Measurements from ENCODE around the gene CRLF1. TPM values are rescaled to one million over a fixed set of nuclear protein-coding genes. Genes with fewer than 3 reads are reported as not detected.
"Not testable (repeated sequence)": the region's sequence is repeated elsewhere in the genome, so short reads cannot be mapped to it uniquely, and the experiment has no call there.

Gene CRLF1
- total RNA-seq, 2 experiments from 2014 or later = 1.3 TPM; not detected in 1

DNA sequence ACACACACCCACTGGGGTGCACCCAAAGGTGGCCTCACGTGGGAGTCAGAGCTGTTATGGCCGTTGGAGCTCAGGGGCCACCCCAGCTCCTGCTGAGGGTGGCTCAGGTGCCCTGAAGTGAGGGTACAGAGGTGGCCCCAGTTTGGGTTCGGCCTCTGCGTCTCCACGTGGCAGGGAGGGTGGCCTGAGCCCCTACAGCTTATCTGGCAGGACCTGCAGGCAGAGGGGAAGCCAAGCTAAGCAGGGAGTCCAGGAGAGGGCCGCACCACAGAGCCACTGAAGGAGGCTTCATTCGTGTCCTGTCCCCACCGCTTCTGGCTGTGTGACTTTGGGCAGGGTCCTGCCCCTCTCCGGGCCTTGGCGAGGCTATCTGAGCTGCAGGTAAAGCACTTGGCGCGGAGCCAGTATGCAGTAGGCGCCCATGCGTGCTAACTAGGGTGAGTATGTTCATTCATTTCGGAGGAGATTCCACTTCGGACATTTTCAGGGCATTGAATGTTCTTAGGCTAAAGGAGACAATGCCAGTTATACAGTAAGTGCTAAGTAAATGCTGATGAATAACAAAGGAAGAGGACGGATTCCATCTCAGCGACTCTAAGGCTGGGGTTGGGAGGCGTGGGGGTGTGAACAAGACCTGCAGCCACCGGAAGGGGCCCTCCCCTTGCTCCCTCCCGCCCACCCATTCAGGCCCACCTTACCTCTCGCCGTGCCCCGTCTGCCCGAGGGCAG, 13.1 kb downstream of the CRLF1 start:
- Histone ChIP-seq H3K36me3 (ENCODE audit: insufficient read depth, low read length) (peaks cover 17% of the 10 kb centered on the region; the same call in 1 of the 2 replicates), H3K27ac (ENCODE audit: low read depth, low read length, poor library complexity, severe bottlenecking) (peak overlapping the region; percentile 31), H3K79me2 (ENCODE audit: insufficient read depth, low read depth, low read length) (peaks cover 10% of the 10 kb centered on the region), H3K4me1 (ENCODE audit: insufficient read depth, low read length, poor library complexity, severe bottlenecking) (peaks cover 32% of the 10 kb centered on the region), H3K9me3 (ENCODE audit: low read length) (no peaks in the 10 kb centered on the region), H3K4me2 (ENCODE audit: low read length) (peak overlapping the region; percentile 80), H3K9me2 (ENCODE audit: insufficient read depth, low read length) (no peaks in the 10 kb centered on the region), H2AFZ (ENCODE audit: low read length) (no peak overlapping the region), H3K4me3 (ENCODE audit: low read depth, low read length, poor library complexity, severe bottlenecking) (peak overlapping the region; percentile 62), H4K20me1 (ENCODE audit: insufficient read depth, low read length) (no peaks in the 10 kb centered on the region)
- BruUV-seq (replicated peaks) = no TSS peak
- ChIA-PET POLR2A (interaction anchor here (0.6 to 1.1 kb wide), 3 partner anchors 48 to 561 kb away, joined by 3 to 5 read pairs (median 3); no protein-coding TSS in a partner anchor), CTCF (ENCODE audit: unreplicated experiment) (interaction anchor here (0.5 to 1.4 kb wide), 5 partner anchors 29 to 593 kb away, joined by 3 to 10 read pairs (median 5); no protein-coding TSS in a partner anchor)
- TF ChIP-seq, protein P1, sequence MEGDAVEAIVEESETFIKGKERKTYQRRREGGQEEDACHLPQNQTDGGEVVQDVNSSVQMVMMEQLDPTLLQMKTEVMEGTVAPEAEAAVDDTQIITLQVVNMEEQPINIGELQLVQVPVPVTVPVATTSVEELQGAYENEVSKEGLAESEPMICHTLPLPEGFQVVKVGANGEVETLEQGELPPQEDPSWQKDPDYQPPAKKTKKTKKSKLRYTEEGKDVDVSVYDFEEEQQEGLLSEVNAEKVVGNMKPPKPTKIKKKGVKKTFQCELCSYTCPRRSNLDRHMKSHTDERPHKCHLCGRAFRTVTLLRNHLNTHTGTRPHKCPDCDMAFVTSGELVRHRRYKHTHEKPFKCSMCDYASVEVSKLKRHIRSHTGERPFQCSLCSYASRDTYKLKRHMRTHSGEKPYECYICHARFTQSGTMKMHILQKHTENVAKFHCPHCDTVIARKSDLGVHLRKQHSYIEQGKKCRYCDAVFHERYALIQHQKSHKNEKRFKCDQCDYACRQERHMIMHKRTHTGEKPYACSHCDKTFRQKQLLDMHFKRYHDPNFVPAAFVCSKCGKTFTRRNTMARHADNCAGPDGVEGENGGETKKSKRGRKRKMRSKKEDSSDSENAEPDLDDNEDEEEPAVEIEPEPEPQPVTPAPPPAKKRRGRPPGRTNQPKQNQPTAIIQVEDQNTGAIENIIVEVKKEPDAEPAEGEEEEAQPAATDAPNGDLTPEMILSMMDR (conservative IDR thresholded peaks at IDR 0.05; ENCODE audit: low read length) = no peak
- no peak for TF ChIP-seq EZH2phosphoT487 (IDR thresholded peaks at IDR 0.05; ENCODE audit: borderline replicate concordance, low read depth, low read length)
- peak; percentile 39 for DNase-seq (ENCODE audit: low spot score)
- intact Hi-C loops (cut with micrococcal nuclease; ENCODE audit: unreplicated experiment) = loop anchor here (1.0 to 2.0 kb wide), 2 partner anchors 79 to 254 kb away; no protein-coding TSS in a partner anchor

DNA sequence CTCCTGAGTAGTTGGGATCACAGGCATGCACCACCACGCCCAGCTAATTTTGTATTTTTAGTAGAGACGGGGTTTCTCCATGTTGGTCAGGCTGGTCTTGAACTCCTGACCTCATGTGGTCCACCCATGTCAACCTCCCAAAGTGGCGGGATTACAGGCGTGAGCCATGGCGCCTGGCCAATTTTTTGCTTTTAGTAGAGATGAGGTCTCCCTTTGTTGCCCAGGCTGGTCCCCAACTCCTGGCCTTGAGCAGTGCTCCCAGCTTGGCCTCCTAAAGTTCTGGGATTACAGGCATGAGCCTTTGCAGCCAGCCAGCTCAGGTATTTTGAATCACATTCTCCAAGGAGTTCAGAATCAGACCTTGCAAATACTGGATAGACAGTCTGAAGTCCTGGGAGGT, 13.9 kb downstream of the CRLF1 start:
- BruUV-seq (replicated peaks); H3K9me2 ChIP-seq (ENCODE audit: insufficient read depth, low read length); DNase-seq (ENCODE audit: low spot score); H4K20me1 ChIP-seq (ENCODE audit: insufficient read depth, low read length); H3K79me2 ChIP-seq (ENCODE audit: insufficient read depth, low read depth, low read length); intact Hi-C loops (cut with micrococcal nuclease; ENCODE audit: unreplicated experiment); H3K9me3 ChIP-seq (ENCODE audit: low read length); H2AFZ ChIP-seq (ENCODE audit: low read length); H3K27ac ChIP-seq (ENCODE audit: low read depth, low read length, poor library complexity, severe bottlenecking): not testable (repeated sequence)
- ChIA-PET POLR2A (interaction anchor here (1.1 kb wide), 1 partner anchor 48 kb away, joined by 3 read pairs; no protein-coding TSS in a partner anchor), CTCF (ENCODE audit: unreplicated experiment) (interaction anchor here (0.6 to 1.4 kb wide), 2 partner anchors 36 to 83 kb away, joined by 3 to 5 read pairs; no protein-coding TSS in a partner anchor)
- H3K4me2 ChIP-seq (ENCODE audit: low read length) = peak overlapping the region; percentile 80
- peaks cover 17% of the 10 kb centered on the region; the same call in 1 of the 2 replicates for H3K36me3 ChIP-seq (ENCODE audit: insufficient read depth, low read length)
- peak overlapping the region; percentile 62 for H3K4me3 ChIP-seq (ENCODE audit: low read depth, low read length, poor library complexity, severe bottlenecking)
- H3K4me1 ChIP-seq (ENCODE audit: insufficient read depth, low read length, poor library complexity, severe bottlenecking) = peaks cover 38% of the 10 kb centered on the region

DNA sequence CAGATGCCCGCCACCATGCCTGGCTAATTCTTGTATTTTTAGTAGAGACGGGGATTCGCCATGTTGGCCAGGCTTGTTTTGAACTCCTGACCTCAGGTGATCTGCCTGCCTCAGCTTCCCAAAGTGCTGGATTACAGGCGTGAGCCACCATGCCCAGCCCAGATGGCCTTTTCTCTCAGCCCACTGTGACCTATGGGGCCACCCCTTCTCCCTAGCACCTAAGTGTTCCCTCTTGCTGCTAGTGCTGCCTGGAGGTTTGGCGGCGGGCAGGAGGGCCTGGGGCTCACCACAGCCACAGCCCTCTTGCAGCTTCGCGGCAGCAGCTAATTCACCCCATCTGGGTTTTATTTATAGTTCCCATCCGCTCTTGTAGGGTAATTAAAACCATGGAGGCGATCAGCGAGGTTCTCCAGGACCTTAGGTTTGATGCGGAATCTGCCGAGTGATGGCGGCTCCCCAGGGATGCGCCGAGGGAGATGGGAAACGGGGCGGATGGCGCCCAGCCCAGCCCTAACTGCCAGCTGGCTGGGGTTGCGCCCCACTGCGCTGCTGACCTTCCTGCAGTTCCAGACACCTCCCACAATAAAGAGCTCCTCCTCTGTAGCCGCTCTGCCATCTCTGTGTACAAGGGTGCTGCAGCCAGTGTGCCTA, 14.7 kb downstream of the CRLF1 start:
- Histone ChIP-seq H4K20me1 (ENCODE audit: insufficient read depth, low read length) (no peaks in the 10 kb centered on the region), H3K9me3 (ENCODE audit: low read length) (no peaks in the 10 kb centered on the region), H3K4me3 (ENCODE audit: low read depth, low read length, poor library complexity, severe bottlenecking) (no peak overlapping the region), H3K27ac (ENCODE audit: low read depth, low read length, poor library complexity, severe bottlenecking) (no peak overlapping the region), H2AFZ (ENCODE audit: low read length) (no peak overlapping the region), H3K79me2 (ENCODE audit: insufficient read depth, low read depth, low read length) (peaks cover 10% of the 10 kb centered on the region), H3K4me1 (ENCODE audit: insufficient read depth, low read length, poor library complexity, severe bottlenecking) (peaks cover 42% of the 10 kb centered on the region), H3K4me2 (ENCODE audit: low read length) (no peak overlapping the region), H3K36me3 (ENCODE audit: insufficient read depth, low read length) (peaks cover 17% of the 10 kb centered on the region; the same call in 1 of the 2 replicates), H3K9me2 (ENCODE audit: insufficient read depth, low read length) (no peaks in the 10 kb centered on the region)
- no peak for TF ChIP-seq EZH2phosphoT487 (IDR thresholded peaks at IDR 0.05; ENCODE audit: borderline replicate concordance, low read depth, low read length)
- TF ChIP-seq, protein P1 (conservative IDR thresholded peaks at IDR 0.05; ENCODE audit: low read length) = no peak
- ChIA-PET CTCF (ENCODE audit: unreplicated experiment) (no interaction called here), POLR2A (interaction anchor here (1.1 kb wide), 1 partner anchor 47 kb away, joined by 3 read pairs; no protein-coding TSS in a partner anchor)
- intact Hi-C loops (cut with micrococcal nuclease; ENCODE audit: unreplicated experiment) = no loop called here
- BruUV-seq (replicated peaks) = no TSS peak
- no peak for DNase-seq (ENCODE audit: low spot score)
